T-cell (primary cell): ENCODE results near the gene DPP4. TPM values are rescaled to one million over a fixed set of nuclear protein-coding genes. Genes with fewer than 3 reads are reported as not detected.
A peak's percentile ranks its signal among the peaks of the same experiment; 100 is the strongest.
"Not testable (repeated sequence)": the region's sequence is repeated elsewhere in the genome, so short reads cannot be mapped to it uniquely, and the experiment has no call there.

Experiments
- ATAC-seq, 4 experiments: fragments of 200-7000 bp in 3 of 4; fragments of 150-1000 bp in 1 of 4; cut with Tn5 transposase; replicated peaks in 1 of 4; 1 replicate in 3 of 4; 2 replicates in 1 of 4; pipeline ENCODE4 v1.10.0; 2021; ENCODE audit warnings: moderate library complexity in 3 of 4, mild to moderate bottlenecking in 2 of 4, moderate number of reproducible peaks in 1 of 4
- CTCF ChIA-PET, 2 donors: fragments of 300-600 bp; sonication (Branson Sonifier 250); formaldehyde crosslinking; loops; one replicate each; lab custom pipeline; 2022; ENCODE audit warnings: antibody characterized with exemption in 2 of 2; lab: Charles Lee
- POLR2A ChIA-PET, 2 donors: fragments of 300-600 bp; sonication (Branson Sonifier 250); formaldehyde crosslinking; loops; one replicate each; lab custom pipeline; 2022; ENCODE audit warnings: antibody characterized with exemption in 2 of 2; lab: Charles Lee
- DNase-seq, 35 experiments: peaks; one replicate each; pipeline versions ENCODE4 v3.0.0 to v3.0.0-alpha.2; 2013 to 2023
- H3K27ac ChIP-seq: one replicate; pipeline ENCODE4 v1.5.1; 2013; ENCODE audit warnings: low read length
- H3K27me3 ChIP-seq, 2 experiments: replicated peaks in 1 of 2; 1 replicate in 1 of 2; 2 replicates in 1 of 2; pipeline versions ENCODE4 v1.6.1 to v1.7.0; 2013; ENCODE audit warnings: low read length in 1 of 2, mixed read lengths in 1 of 2; ENCODE audit not compliant: control insufficient read depth in 2 of 2, insufficient read depth in 2 of 2; ENCODE audit errors: extremely low read depth in 1 of 2
- H3K36me3 ChIP-seq, 2 donors: 1 replicate in 1 of 2; 2 replicates in 1 of 2; pipeline versions ENCODE4 v1.6.1 to v1.7.0; 2013; ENCODE audit warnings: low read length in 1 of 2; ENCODE audit not compliant: control insufficient read depth in 2 of 2, insufficient read depth in 1 of 2; ENCODE audit errors: extremely low read depth in 1 of 2
- H3K4me1 ChIP-seq, 2 experiments: 1 replicate in 1 of 2; 2 replicates in 1 of 2; pipeline versions ENCODE4 v1.6.1 to v1.7.0; 2013; ENCODE audit warnings: low read length in 2 of 2, mixed read lengths in 1 of 2; ENCODE audit not compliant: insufficient read depth in 2 of 2, control insufficient read depth in 1 of 2; ENCODE audit errors: extremely low read depth in 1 of 2
- H3K4me3 ChIP-seq, 2 donors: 1 replicate in 1 of 2; 2 replicates in 1 of 2; pipeline versions ENCODE4 v1.5.1 to v1.7.0; 2013; ENCODE audit warnings: mild to moderate bottlenecking in 2 of 2, low read length in 1 of 2, moderate library complexity in 1 of 2; ENCODE audit not compliant: control insufficient read depth in 1 of 2; ENCODE audit errors: extremely low read depth in 1 of 2
- H3K9me3 ChIP-seq: 2 replicates; pipeline ENCODE4 v1.7.0; 2013
- H3K27ac Mint-ChIP-seq, 2 donors: one replicate each; pipeline ENCODE4 v1.8.0; 2020 to 2021; ENCODE audit warnings: mild to moderate bottlenecking in 2 of 2, mixed read lengths in 2 of 2
- H3K27me3 Mint-ChIP-seq, 2 donors: one replicate each; pipeline ENCODE4 v1.8.0; 2021 to 2022; ENCODE audit warnings: mixed read lengths in 2 of 2
- H3K36me3 Mint-ChIP-seq: one replicate; pipeline ENCODE4 v1.8.0; 2021; ENCODE audit warnings: mixed read lengths
- H3K4me1 Mint-ChIP-seq, 3 donors: one replicate each; pipeline ENCODE4 v1.8.0; 2020 to 2022; ENCODE audit warnings: mixed read lengths in 3 of 3, mild to moderate bottlenecking in 1 of 3
- H3K4me3 Mint-ChIP-seq, 3 donors: one replicate each; pipeline ENCODE4 v1.8.0; 2020 to 2022; ENCODE audit warnings: mild to moderate bottlenecking in 3 of 3, mixed read lengths in 3 of 3, moderate library complexity in 3 of 3
- H3K9me3 Mint-ChIP-seq, 3 donors: one replicate each; pipeline ENCODE4 v1.8.0; 2020 to 2022; ENCODE audit warnings: mixed read lengths in 3 of 3
- WGBS: methylation state at CpG from one replicate; pipeline ENCODE4 v1.1.5; 2013; ENCODE audit warnings: missing lambda C conversion rate; ENCODE audit not compliant: insufficient coverage; 5-methylcytosine and 5-hydroxymethylcytosine counted together
- total RNA-seq, 35 experiments: library from RNA in 6 of 35; stranded (reverse) in 6 of 35; fragments of 120-200 nt in 1 of 35; gene quantifications; one replicate each; pipeline versions ENCODE4 v1.2.1 to v1.2.4 and lab custom pipeline; 2013 to 2026

Gene DPP4
- total RNA-seq, 5 donors from 2014 or later (not counting 1 experiment from before 2014, with no cell fraction given): 30.1 to 47.7 (median 37.9) TPM

DNA sequence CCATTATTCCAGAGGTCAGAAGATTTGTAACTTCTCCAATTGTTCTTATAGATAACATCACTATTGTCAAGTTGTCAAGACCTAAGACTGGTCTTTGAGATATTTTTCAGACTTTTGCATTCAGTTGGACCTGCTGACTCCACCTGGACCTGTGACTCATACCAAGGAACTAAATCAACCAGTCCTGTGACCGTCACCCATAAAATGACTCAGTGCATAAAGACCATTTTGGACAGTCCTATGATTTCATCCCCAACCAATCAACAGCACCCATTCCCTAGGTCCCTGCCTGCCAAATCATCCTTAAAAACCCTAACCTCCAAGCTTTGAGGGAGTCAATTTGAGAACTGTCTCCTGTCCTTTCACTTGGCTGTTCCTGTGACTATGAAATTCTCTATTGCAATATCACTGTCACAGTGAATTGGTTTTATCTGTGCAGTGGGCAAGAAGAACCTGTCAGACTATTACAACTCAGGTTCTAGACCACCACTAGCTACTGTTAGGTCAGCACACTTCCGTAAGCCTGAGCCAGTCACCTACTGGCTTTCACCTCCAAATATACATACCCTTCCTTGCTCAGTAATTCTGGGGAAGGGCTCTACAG is 17.1 kb downstream of the DPP4 start:
- POLR2A ChIA-PET: interaction anchor here (0.5 to 0.6 kb wide), 3 partner anchors 9 to 19 kb away, joined by 3 to 4 read pairs (median 3); no protein-coding TSS in a partner anchor
- Histone ChIP-seq H3K27me3 (no peaks in the 10 kb centered on the region), H3K4me1 (peaks cover 8 to 25% of the 10 kb centered on the region in 2 experiments), H3K27ac (peak overlapping the region; percentile 17), H3K36me3 (peaks cover 0 to 3% of the 10 kb centered on the region in 2 donors), H3K4me3 (no peak overlapping the region), H3K9me3 (no peaks in the 10 kb centered on the region)
- ATAC-seq (no peak), DNase-seq (no peak)
- WGBS: 94% methylated on average over 2 of the region's 2 CpGs
- Mint-ChIP-seq H3K4me1 (peaks cover 73 to 78% (median 75%) of the 10 kb centered on the region in 3 donors), H3K27ac (peak overlapping the region; percentile 85 to 95), H3K4me3 (peak overlapping the region in 1 of 3 donors; percentile 19), H3K27me3 (no peaks in the 10 kb centered on the region), H3K9me3 (no peaks in the 10 kb centered on the region), H3K36me3 (peaks cover 19% of the 10 kb centered on the region)
- CTCF ChIA-PET: interaction anchor here (1.1 to 1.5 kb wide), 4 partner anchors 11 to 19 kb away, joined by 3 to 6 read pairs (median 4); partner anchors contain the start of gene DPP4 (in 1 of the 2)

DNA sequence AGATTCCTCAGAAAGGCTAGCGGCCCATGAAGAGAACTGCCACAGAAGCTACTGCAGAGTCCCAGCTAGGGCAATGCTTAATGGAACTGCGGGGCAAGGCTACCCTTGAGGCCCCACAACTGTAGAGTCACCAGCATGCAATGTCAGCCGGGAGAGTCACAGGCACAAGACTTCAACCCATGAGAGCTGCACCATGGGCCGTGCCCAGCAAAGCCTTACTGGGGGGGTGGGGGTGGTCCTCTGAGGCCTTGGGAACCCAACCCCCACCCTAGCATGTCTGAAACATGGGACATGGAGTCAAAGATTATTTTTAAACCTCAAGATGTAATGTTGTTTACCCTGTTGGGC is 20.2 kb downstream of the DPP4 start:
- H3K36me3 Mint-ChIP-seq: peaks cover 27% of the 10 kb centered on the region
- no peaks in the 10 kb centered on the region for H3K27me3 Mint-ChIP-seq
- Histone ChIP-seq H3K9me3 (no peaks in the 10 kb centered on the region), H3K4me3 (no peak overlapping the region), H3K27me3 (no peaks in the 10 kb centered on the region), H3K36me3 (peaks cover 0 to 3% of the 10 kb centered on the region in 2 donors), H3K27ac (no peak overlapping the region), H3K4me1 (peaks cover 8 to 26% of the 10 kb centered on the region in 2 experiments)
- ATAC-seq (no peak), DNase-seq (no peak)
- 100% methylated on average over 1 of the region's 4 CpGs for WGBS
- H3K9me3 Mint-ChIP-seq: no peaks in the 10 kb centered on the region
- ChIA-PET CTCF (interaction anchor here in 1 of 2 donors (0.7 kb wide), 1 partner anchor 42 kb away, joined by 10 read pairs; no protein-coding TSS in a partner anchor), POLR2A (no interaction called here)
- no peak overlapping the region for H3K27ac Mint-ChIP-seq
- no peak overlapping the region for H3K4me3 Mint-ChIP-seq
- peaks cover 55 to 62% (median 61%) of the 10 kb centered on the region in 3 donors for H3K4me1 Mint-ChIP-seq

- Mint-ChIP-seq H3K27me3 (no peaks in the 10 kb centered on the region), H3K4me1 (peaks cover 51 to 63% (median 61%) of the 10 kb centered on the region in 3 donors), H3K9me3 (no peaks in the 10 kb centered on the region), H3K36me3 (peaks cover 27% of the 10 kb centered on the region), H3K27ac (no peak overlapping the region), H3K4me3 (no peak overlapping the region)
- Histone ChIP-seq H3K4me1 (peaks cover 8 to 26% of the 10 kb centered on the region in 2 experiments), H3K36me3 (peaks cover 0 to 3% of the 10 kb centered on the region in 2 donors), H3K4me3 (no peak overlapping the region), H3K9me3 (no peaks in the 10 kb centered on the region), H3K27ac (no peak overlapping the region), H3K27me3 (no peaks in the 10 kb centered on the region)
- DNase-seq (no peak), ATAC-seq (no peak)
- POLR2A ChIA-PET: no interaction called here
- WGBS: 100% methylated on average over 3 of the region's 6 CpGs
- CTCF ChIA-PET: interaction anchor here in 1 of 2 donors (0.7 kb wide), 1 partner anchor 42 kb away, joined by 10 read pairs; no protein-coding TSS in a partner anchor
Observed at GRCh38 chr2:162053066-162053807, 20.8 kb downstream of the DPP4 start.

DNA sequence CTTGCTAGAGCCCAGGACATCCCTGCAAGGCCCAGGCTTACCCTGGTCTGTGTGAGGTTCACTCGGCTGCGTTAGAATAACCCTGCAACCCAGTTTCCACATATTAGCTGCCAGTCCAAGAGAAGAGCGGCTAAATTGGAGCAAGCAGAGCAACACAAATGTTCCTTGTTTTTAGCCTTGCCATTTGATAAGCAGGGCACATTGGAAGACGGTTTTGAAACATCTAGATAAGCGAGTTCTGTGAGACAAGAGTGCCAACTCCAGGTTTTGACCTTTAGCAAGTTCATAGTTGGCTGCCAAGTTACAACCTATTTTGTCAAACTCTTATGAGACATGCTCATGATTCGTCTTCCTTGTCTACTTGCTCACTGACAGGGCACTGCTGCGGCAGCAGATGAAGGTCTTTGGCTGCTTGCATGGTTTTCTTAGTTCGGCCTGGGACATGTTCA is 23.5 kb downstream of the DPP4 start:
- Histone ChIP-seq H3K4me1 (peaks cover under 1 to 9% of the 10 kb centered on the region in 2 experiments), H3K27ac (no peak overlapping the region), H3K36me3 (peaks cover 0 to 9% of the 10 kb centered on the region in 2 donors), H3K27me3 (no peaks in the 10 kb centered on the region), H3K9me3 (no peaks in the 10 kb centered on the region), H3K4me3 (no peak overlapping the region)
- Mint-ChIP-seq H3K4me3 (no peak overlapping the region), H3K27ac (no peak overlapping the region), H3K36me3 (peaks cover 19% of the 10 kb centered on the region), H3K9me3 (no peaks in the 10 kb centered on the region), H3K27me3 (no peaks in the 10 kb centered on the region), H3K4me1 (peaks cover 25 to 41% (median 36%) of the 10 kb centered on the region in 3 donors)
- WGBS: 97% methylated on average over 6 of the region's 8 CpGs
- ATAC-seq: no peak
- no peak for DNase-seq
- ChIA-PET CTCF (interaction anchor here in 1 of 2 donors (0.7 kb wide), 1 partner anchor 74 kb away, joined by 3 read pairs; no protein-coding TSS in a partner anchor), POLR2A (no interaction called here)

- CTCF ChIA-PET, H3K4me3 Mint-ChIP-seq: not testable (repeated sequence)
Observed at GRCh38 chr2:162049089-162049488, 24.9 kb downstream of the DPP4 start.

DNA sequence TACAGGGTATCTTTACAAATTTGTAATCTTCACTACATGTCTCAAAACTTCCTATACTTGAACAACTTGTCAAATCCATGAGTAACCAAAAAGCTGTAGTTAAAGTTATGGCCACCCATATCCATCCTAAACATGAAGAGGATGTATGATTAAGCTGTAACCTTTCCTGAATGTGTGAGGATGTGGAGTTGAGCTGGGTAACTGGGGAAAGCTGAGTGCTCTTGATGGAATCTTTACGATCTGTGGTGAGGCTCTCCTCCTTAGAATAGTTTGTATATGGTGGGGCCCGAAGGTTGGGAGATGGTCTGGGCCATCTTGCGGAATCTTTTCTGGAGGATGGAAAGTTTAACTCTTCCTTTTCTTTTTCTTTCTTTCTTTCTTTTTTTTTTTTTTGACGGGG is 29.4 kb downstream of the DPP4 start:
- no peak overlapping the region for H3K4me3 Mint-ChIP-seq
- peaks cover 32% of the 10 kb centered on the region for H3K36me3 Mint-ChIP-seq
- DNase-seq: no peak
- ChIA-PET POLR2A (no interaction called here), CTCF (interaction anchor here in 1 of 2 donors (1.0 kb wide), 1 partner anchor 13 kb away, joined by 4 read pairs; no protein-coding TSS in a partner anchor)
- Histone ChIP-seq H3K36me3 (peaks cover 0 to 28% of the 10 kb centered on the region in 2 donors), H3K27me3 (no peaks in the 10 kb centered on the region), H3K4me1 (no peaks in the 10 kb centered on the region), H3K27ac (no peak overlapping the region), H3K4me3 (no peak overlapping the region), H3K9me3 (no peaks in the 10 kb centered on the region)
- no peaks in the 10 kb centered on the region for H3K27me3 Mint-ChIP-seq
- H3K9me3 Mint-ChIP-seq: no peaks in the 10 kb centered on the region
- no peak for ATAC-seq
- no CpG with 5 or more reads among the region's 4 CpGs for WGBS
- H3K27ac Mint-ChIP-seq: no peak overlapping the region
- H3K4me1 Mint-ChIP-seq: peaks cover 5 to 11% (median 9%) of the 10 kb centered on the region in 3 donors

More at GRCh38 chr2:162049089-162049488, 24.9 kb downstream of the DPP4 start:
- H3K4me3 ChIP-seq, H3K9me3 Mint-ChIP-seq, DNase-seq, H3K27ac Mint-ChIP-seq, H3K4me1 ChIP-seq, H3K9me3 ChIP-seq, H3K27me3 Mint-ChIP-seq, H3K27ac ChIP-seq, H3K27me3 ChIP-seq, ATAC-seq: not testable (repeated sequence)
- H3K4me1 Mint-ChIP-seq: peaks cover 15 to 29% (median 25%) of the 10 kb centered on the region in 3 donors
- H3K36me3 Mint-ChIP-seq: peaks cover 19% of the 10 kb centered on the region
- 92% methylated on average over 2 of the region's 3 CpGs for WGBS
- POLR2A ChIA-PET: interaction anchor here (0.6 to 0.7 kb wide), 3 partner anchors 10 to 18 kb away, joined by 3 to 4 read pairs (median 3); no protein-coding TSS in a partner anchor
- peaks cover 0 to 18% of the 10 kb centered on the region in 2 donors for H3K36me3 ChIP-seq
